Umbilical cord (tissue), 2 donors: ENCODE results near the gene CFAP20DC. TPM values are rescaled to one million over a fixed set of nuclear protein-coding genes. Genes with fewer than 3 reads are reported as not detected.
A peak's percentile ranks its signal among the peaks of the same experiment; 100 is the strongest.
"Not testable (repeated sequence)": the region's sequence is repeated elsewhere in the genome, so short reads cannot be mapped to it uniquely, and the experiment has no call there.

Experiments used
- DNase-seq: peaks from one replicate; pipeline ENCODE4 v3.0.0-alpha.2; 2015; ENCODE audit warnings: low spot score
- total RNA-seq: library from RNA; depleted of rRNA; stranded (reverse); fragments of >200 nt; gene quantifications from one replicate; pipeline ENCODE4 v1.2.3, GENCODE V29; 2014; ENCODE audit warnings: low replicate concordance; ENCODE audit not compliant: insufficient read depth

The CFAP20DC gene
- total RNA-seq, 1 donor from 2014 or later: 9.4 TPM

DNA sequence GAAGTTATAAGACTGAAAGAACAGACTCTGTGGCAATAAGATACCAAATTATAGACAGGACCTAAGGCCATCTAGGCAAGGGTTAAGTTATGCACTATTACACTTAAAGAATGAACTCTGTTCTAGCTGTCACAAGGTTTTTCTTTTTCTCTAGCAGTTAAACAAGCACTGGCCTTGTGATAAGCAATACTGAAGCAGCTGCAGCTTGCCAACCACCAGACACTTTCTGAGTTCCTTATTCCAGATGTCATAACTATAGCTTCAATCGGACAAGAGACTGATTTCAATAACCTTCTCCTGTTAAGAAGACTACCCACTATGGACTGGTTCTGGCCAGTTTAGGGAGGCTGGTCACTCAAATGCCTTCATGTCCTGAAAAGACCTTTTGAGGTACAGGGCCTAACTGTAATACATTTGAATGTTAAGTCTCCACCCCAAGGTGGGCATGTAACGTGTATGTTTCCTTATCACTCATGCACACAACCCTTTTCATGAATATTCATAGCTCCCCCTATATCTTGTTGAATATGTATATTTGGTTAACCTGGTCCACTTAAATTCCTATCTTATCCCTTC, 85.8 kb downstream of the CFAP20DC start:
- peak; percentile 53 for DNase-seq

DNA sequence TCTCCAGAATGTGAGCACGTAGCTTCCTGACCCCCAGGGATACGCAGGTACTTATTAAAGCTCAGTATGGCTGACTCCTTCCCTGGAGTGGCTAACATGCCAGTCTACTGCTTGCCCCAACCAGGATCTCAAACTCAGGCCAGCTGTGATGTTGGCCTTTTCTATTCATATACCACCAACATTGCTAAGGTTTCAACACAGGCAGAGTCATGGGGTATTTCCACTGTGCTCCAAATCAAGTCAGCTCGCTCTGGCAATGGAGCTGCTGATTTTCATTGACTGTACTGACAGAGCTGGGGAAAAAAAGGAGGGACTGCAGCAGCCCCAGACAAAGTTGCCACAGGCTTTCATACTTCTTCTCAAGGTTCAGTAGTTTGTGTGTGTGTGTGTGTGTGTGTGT, 87.0 kb downstream of the CFAP20DC start:
- no peak for DNase-seq

DNA sequence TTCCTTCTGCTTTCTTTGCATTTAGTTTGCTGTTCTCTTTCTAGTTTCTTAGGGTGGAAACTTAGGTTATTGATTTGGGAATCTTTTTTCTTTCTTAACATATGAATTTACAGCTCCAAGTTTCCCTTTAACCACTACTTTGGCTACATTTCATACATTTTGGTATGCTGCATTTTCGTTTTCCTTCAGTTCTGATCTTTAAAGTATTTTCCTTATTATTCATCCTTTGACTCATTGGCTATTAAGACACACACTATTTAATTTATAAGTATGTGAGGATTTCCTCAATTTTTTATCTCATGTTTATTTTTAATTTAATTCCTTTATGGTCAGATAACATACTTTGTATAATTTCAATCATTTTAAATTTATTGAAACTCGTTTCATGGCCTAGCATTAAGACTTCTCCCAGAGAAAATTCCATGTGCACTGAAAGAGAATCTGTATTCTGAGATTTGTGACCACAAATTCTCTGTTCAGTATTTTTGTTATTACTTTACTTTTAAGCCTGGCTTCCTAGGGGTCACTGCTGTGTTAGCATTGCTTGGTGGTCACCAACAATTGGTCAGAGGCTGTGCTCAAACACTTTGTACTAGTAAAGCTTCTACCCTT, 87.7 kb downstream of the CFAP20DC start:
- no peak for DNase-seq

DNA sequence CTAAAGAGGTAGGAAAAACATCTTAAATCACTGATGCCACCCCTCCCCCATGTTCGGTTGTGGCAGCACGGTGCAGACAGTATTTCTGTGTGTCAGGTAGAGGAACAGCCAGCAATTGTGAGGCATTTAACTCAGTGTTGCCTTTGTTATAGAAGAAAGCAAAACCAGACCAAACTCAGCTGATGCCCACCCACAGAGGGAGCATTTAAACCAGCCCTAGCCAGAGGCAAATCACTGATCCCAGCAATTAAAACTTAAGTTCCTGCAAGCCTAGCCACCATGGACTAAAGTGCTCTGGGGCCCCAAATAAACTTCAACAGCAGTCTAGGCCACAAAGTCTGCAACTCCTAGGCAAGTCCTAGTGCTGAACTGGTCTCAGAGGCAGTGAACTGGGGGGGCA, 94.5 kb downstream of the CFAP20DC start:
- no peak for DNase-seq

DNA sequence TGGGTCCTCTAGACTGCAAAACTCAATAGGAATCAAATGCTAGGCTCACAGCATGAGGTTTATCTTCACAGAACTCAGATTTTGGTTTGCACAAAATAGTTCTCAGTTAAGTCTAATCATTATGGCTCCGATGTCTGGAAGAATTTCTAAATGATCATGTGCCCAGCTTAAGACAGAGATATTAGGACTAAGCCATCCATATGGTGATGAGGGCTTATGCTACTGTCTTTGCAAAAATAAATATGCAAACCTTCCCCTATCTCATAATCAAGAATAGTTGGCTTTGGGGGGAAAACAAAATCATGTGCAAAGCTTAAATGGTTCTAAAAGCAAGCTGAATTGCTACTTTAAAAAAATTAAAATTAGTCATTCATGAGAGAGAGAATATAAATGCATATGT, 96.5 kb downstream of the CFAP20DC start:
- peak; percentile 1 for DNase-seq

DNA sequence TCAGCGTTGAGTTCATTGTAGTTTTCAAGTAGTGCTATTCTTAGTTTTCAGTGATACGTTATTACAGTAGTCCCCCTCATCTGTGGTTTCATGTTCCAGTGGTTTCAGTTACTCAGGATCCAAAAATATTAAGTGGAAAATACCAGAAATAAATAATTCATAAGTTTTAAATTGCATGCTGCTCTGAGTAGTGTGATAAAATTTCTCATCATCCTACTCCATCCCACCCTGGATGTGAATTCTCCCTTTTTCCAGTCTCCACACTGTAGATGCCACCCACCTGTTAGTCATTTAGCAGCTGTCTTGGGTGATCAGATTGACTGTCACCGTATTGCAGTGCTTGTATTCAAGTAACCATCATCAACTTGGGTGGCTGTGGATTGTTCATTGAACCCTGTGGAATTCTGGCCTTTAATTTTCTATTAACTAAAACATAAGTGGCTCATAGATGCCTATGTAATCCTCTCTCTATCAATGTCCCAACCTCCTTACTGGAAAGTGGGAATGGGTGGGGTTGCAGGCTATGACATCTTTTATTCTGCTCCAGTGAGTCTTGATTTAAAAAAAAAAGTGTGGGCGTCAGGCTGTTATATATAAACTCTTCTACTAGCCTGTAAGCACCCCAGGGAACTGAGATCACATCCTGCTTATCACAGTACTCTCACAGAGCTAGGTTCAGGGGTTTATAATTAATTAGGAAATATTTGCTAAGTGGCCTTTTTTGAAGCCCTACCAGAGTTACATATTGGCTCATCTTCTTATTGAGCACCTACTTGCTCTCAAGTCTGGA, 97.5 kb downstream of the CFAP20DC start:
- no peak for DNase-seq

DNA sequence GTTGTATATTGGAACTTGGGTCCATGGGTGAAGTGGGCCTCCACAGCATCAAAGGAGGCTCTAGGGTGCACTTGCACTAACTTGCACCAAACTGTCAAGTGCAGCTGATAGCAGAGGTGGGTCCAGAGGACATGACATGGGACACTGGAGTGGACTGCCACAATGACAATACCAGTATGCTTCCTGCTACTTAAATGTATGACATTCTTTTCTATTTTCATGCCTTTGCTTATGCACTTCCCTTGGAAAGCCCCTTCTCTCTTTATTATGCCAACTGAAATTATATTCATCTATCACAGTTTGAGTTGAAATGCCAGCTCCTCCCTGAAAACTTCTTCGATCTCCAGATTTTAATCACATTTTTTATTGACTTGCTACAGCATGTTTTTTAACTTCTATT, 101.8 kb downstream of the CFAP20DC start:
- no peak for DNase-seq

DNA sequence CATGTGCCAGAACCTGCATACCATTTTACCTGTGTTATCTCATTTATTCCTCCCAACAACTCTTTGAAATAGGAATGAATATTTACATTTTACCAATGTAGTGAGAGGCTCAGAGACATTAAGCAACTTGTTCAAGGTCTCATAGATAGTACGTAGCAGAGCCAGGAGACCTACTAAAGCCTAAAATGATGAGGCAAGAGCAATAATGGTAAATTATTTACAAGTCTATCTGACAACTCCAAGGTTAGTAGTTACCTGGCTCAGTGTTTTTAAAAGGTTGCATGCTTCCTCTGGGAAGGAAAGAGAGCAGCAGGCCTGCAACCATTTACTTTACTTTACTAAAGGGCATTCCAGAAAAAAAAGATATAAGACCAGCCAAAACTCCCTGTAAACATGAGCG, 103.0 kb downstream of the CFAP20DC start:
- no peak for DNase-seq

DNA sequence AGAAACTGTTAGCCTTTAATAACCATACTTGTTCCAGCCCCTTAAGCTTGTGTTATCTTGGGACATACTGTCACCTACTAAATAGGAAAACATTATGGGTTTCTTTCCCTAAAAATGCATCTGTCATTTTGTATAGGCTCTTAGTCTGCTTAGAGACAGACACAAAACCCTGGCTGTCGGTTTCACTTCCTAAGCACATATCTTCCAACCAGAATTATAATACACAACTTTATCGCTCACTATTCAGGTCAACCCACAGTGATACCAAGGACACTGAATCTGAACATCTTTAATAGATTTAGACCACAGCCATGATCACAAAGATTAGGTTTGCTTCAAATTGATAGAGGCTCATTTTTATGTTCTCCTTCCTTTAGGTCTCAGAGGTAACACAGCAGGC, 111.8 kb downstream of the CFAP20DC start:
- no peak for DNase-seq

DNA sequence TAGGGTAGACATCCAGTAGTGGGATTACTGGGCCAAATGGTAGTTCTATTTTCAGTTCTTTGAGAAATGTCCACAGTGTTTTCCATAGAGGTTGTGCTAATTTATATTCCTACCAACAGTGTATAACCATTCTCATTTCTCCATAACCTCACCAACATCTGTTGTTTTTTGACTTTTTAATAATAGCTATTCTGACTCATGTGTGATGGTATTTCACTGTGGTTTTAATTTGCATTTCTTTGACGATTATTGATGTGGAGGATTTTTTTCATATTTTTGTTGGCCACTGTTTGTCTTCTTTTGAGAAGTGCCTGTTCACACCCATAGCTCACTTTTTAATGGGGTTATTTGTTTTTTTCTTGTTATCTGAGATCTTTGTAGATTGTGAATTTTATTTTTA, 125.2 kb downstream of the CFAP20DC start:
- DNase-seq: no peak

DNA sequence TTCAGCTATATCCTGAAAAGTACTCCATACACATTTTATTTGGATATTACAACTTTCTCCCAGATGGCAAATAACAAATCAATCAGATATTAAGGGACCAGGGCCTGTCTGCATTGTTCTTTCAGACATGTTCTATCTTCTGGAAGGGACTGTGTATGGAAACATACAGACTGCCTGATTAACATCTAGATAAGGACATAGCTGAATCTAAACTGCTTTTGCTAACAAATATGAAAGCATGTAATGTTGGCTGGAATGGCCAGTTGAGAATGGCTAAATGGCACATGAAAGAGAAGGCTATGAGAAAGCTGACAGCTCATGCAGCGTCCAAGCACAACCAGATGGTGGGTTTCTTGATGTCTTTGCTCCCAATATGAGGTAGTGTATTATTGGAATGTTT, 149.4 kb downstream of the CFAP20DC start:
- DNase-seq: no peak

DNA sequence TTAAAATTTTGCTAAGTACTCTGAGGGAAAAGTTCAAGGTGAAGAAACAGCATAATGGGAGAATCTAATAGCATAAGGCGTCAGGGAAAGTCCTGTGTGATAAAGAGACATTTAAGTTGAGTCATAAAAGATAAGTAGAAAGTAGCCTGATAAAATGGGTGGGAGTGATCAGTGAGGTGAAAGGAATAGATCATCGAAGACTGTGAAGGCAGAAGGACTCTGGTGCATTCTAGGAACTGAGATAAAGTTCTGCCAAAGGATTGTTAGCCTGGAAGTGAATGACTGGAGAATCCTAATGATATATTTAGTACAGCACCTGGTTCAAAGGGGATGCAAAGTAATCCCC, 149.9 kb downstream of the CFAP20DC start:
- DNase-seq: no peak

DNA sequence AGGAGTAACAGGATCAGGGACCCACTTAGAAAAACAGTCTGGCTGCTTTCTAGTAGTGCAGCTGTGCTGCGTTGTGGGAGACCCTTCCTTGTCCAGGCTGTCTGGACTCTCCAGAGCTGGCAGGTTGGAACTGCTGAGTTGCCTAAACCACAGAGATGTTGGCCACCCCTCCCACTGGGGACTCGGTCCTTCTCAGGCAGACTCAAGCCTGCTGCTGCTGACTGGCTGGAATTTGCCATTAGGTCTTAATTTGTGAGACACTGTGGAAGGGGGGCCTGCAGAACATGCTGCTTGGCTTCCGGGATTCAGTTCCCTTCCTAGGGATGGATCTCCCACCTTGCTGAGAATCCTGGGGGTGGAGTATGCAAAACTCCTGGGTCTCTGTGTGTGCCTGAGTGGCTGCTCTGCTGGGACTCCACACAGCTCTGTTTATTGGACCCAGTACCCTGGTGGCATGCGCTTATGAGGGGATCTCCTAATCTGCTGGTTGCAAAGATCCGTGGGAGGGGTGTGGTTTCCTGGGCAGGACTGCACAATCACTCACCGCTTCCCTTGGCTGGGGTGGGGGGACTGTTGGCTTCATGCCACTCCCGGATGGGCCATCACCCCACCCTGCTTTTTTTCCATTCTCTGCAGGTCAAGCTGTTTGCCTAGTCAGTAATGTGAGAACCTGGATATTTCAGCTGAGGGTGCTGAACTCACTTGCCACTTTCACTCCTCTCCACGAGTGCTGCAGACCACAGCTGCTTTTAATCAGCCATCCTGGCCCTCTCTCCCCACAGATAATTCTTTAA, 150.5 kb downstream of the CFAP20DC start:
- peak; percentile 26 for DNase-seq

DNA sequence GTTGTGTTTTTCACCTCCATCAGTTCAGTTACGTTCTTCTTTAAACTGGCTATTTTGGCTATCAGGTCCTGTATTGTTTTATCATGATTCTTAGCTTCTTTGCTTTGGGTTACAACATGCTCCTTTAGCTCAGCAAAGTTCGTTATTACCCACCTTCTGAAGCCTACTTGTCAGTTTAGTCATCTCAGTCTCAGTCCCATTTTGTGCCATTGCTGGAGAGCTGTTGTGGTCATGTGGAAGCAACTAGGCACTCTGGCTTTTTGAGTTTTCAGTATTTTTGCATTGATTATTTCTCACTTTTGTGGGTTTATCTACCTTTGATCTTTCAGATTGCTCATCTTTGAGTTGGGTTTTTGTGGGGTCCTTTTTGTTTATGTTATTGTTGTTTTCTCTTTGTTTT, 151.3 kb downstream of the CFAP20DC start:
- no peak for DNase-seq

DNA sequence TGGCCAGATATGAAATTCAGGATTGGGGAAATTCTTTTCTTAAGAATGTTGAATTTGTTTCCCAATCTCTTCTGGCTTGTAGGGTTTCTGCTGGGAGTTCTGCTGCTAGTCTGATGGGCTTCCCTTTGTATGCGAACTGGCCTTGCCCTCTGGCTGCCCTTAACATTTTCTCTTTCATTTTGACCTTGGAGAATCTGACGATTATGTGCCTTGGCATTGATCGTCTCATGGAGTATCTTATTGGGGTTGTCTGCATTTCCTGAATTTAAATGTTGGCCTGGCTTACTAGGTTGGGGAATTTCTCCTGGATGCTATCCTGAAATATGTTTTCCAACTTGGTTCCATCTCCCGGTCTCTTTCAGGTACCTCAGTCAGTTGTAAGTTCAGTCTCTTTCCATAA, 152.2 kb downstream of the CFAP20DC start:
- no peak for DNase-seq

DNA sequence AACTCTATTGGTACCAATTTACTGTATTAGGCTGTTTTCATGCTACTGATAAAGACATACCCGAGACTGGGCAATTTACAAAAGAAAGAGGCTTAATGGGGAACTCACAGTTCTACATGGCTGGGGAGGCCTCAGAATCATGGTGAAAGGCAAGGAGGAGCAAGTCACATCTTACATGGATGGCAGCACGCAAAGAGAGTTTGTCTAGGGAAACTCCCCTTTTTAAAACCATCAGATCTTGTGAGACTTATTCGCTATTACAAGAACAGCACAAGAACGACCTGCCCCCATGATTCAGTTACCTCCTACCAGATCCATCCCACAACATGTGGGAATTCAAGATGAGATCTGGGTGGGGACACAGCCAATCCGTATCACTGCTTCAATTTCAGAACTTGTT, 154.1 kb downstream of the CFAP20DC start:
- not testable (repeated sequence) for DNase-seq

DNA sequence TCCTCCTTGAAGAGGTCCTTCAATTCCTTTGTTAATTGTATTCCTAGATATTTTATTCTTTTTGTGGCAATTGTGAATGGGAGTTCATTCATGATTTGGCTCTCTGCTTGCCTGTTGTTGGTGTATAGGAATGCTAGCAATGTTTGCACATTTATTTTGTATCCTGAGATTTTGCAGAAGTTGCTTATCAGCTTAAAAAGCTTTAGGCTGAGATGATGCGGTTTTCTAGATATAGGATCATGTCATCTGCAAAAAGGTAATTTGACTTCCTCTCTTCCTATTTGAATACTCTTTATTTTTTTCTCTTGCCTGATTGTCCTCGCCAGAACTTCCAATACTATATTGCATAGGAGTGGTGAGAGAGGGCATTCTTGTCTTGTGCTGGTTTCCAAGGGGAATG, 157.3 kb downstream of the CFAP20DC start:
- DNase-seq: not testable (repeated sequence)

DNA sequence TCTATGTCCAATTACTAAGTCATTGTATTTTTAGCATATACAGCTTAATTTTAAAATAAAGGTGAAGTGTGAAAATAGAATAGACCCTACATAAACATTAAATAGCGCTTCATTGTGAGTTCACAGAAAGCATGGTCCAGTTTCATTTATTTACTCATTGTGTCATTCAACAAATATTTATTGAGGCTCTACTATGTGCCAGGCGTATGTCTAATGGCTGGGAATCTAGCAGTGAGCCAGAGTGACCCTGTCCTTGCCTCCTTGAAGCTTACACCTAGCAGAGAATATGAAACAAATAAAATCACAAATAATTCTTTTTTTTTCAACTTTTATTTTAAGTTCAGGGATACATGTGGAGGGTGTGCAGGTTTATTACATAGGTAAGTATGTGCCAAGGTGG, 161.7 kb downstream of the CFAP20DC start:
- DNase-seq: no peak

DNA sequence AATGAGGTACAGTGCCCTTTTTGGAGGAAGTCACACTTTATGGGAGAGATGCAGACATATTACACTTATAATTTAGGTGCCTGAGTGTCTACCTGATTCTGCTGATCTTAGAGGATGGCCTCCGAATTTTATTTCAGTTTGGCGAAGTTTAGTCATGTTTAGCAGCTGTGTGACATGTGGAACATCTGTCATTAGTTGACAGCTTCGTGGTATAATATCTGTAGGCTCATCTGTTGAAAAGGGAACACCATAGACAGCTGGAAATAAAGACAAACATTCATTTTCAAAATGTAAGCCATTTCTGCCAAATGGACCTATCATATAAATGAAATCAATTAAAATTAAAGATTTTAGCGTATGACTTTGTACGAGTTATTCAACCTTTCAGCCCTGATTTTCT, 165.4 kb downstream of the CFAP20DC start:
- no peak for DNase-seq

DNA sequence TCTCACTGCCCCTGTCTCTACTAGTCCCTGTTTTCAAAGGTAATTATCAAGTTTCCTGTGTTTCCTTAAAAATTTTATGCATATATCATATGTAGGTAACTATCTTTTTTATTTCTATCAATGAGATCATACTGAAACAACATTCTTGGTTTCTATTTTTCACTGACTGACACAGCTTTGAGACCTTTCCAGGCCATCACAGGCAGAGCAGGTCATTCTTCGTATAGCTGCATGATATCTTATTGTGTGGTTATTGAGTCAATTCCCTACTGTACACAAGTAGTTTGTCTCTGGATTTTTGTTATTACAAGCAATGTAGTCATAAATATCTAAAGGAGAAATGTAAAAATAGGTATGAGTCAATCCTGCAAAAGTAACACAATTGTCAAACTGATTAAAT, 169.6 kb downstream of the CFAP20DC start:
- DNase-seq: no peak

DNA sequence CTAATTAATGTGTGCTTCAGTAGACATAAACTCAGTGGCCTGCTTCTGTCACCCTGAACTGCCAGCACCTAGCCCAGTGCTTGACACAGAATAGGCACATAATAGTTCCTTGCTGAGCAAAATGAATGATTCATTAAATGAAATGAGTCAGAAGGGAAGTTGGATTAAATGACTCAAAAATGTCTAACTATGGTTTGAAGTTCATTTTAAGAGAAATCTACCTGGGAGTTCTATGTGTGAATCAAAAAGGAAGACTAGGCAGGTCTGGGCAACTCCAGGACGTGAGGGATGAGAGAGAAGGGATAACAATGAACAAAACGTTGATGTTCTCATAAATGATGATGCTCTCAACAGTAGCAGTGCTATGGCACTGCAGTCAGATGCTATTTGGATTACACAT, 175.0 kb downstream of the CFAP20DC start:
- no peak for DNase-seq

DNA sequence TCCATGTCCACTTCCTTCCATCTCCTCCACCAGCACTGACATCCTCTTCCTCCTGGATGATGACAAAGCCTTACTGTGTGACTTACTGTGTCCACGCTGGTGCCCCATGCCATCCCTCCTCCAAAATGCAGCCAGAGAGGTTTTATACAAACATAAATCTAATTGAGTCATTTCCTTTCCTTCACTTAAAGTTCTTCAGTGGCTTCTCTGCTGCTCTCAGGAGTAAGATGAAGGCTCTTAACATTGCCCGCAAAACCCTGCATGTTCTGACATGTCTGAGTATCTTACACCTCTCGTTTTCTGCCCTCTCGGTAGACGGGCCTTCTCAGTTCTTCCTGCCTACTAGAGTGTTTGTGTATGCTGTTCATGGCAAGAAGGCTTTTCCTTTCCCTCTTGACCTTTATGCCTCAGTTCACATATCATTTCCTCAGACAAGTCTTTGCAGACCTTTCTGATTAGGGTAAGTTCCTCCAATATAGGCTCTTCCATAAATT, 175.5 kb downstream of the CFAP20DC start:
- DNase-seq: peak; percentile 6
